Gastroesophageal sphincter (tissue), 4 donors: Measurements from ENCODE around the gene MYMX. TPM values are rescaled to one million over a fixed set of nuclear protein-coding genes. Genes with fewer than 3 reads are reported as not detected.

Experiments
- ATAC-seq: fragments of 150-250 bp; one replicate; pipeline ENCODE4 v1.9.1; 2016; ENCODE audit warnings: mild to moderate bottlenecking, moderate library complexity
- H3K27ac ChIP-seq, 4 donors: fragments of 200-600 bp; sonication (generic) in 3 of 4; 1 replicate in 3 of 4; 2 replicates in 1 of 4; pipeline ENCODE4 v1.5.1; 2016 to 2019
- H3K27me3 ChIP-seq: fragments of 200-600 bp; sonication (generic); one replicate; pipeline ENCODE4 v1.5.1; 2019
- H3K36me3 ChIP-seq, 2 donors: fragments of 200-600 bp; sonication (generic); one replicate each; pipeline ENCODE4 v1.5.1; 2019; ENCODE audit warnings: control low read depth in 1 of 2
- H3K4me1 ChIP-seq, 3 donors: fragments of 200-600 bp; sonication (generic); 1 replicate in 2 of 3; 2 replicates in 1 of 3; pipeline ENCODE4 v1.5.1; 2016 to 2019; ENCODE audit warnings: control low read depth in 2 of 3
- H3K4me3 ChIP-seq, 2 donors: fragments of 200-600 bp; sonication (generic); one replicate each; pipeline ENCODE4 v1.5.1; 2019; ENCODE audit warnings: mild to moderate bottlenecking in 1 of 2, moderate library complexity in 1 of 2
- H3K9me3 ChIP-seq, 3 donors: fragments of 200-600 bp; sonication (generic); one replicate each; pipeline ENCODE4 v1.5.1; 2017 to 2019; ENCODE audit warnings: control low read depth in 2 of 3
- EP300 ChIP-seq: sonication (generic); formaldehyde crosslinking; IDR thresholded peaks from one replicate; pipeline ENCODE4 v1.6.1; 2017; ENCODE audit warnings: antibody characterized with exemption, mild to moderate bottlenecking
- POLR2A ChIP-seq, 2 donors: fragments of 450-650 bp; IDR thresholded peaks; one replicate each; pipeline ENCODE4 v1.6.1; 2017; ENCODE audit warnings: antibody characterized with exemption in 2 of 2, mild to moderate bottlenecking in 2 of 2, moderate library complexity in 1 of 2
- POLR2AphosphoS5 ChIP-seq: sonication (generic); formaldehyde crosslinking; IDR thresholded peaks from one replicate; pipeline ENCODE4 v1.6.1; 2017; ENCODE audit warnings: antibody characterized with exemption
- WGBS, 2 donors: methylation state at CpG; one replicate each; pipeline ENCODE4 v1.1.5; 2018; ENCODE audit warnings: low coverage in 1 of 2; 5-methylcytosine and 5-hydroxymethylcytosine counted together
- total RNA-seq, 4 donors: library from RNA; depleted of rRNA; stranded (reverse); fragments of >200 nt; gene quantifications; one replicate each; pipeline ENCODE4 v1.1.0, GENCODE V29; 2016
- TF ChIP-seq, protein P1 (sequence below), 4 experiments: fragments of 200-600 bp in 2 of 4; fragments of 450-650 bp in 2 of 4; sonication (generic) in 1 of 4; IDR thresholded peaks; one replicate each; pipeline ENCODE4 v1.5.1; 2017 to 2019; ENCODE audit warnings: antibody characterized with exemption in 4 of 4, mild to moderate bottlenecking in 2 of 4, moderate library complexity in 2 of 4

MYMX gene
- total RNA-seq, 4 donors from 2014 or later = 1.4 TPM; not detected in 3

DNA sequence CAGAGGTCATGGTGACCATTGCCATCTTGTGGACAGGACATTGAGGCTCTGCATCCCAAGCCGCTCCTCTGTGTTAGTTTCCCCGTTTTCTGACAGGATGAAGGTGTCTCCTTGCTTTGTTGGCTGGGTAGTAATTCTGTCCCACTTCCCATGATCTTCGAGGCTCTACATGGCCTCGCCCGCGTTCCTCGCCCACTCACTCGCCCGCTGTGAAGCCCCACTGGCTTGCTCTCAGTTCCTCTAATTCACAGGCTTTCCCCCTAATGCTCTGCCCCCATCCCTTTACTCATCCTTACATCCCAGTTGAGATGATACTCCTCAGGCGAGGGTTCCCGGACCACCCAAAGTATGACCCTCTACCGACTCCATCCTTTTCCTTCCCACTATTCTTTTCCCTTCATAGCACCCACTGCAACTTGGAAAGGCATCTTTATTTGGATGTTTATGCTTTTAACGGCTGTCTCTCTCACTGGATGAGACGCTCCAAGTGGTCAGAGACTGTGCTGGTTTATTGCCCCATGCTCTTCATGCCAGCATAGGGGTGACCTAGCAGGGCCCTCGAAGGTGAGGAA is 41.1 kb downstream of the MYMX start:
- H3K27ac ChIP-seq = peak overlapping the region in 3 of 4 donors; percentile 87 to 94 (median 92)
- peaks cover 0 to 58% of the 10 kb centered on the region in 2 donors for H3K36me3 ChIP-seq
- peak overlapping the region; percentile 79 to 99 for H3K4me3 ChIP-seq
- no peak for ATAC-seq
- H3K9me3 ChIP-seq = no peaks in the 10 kb centered on the region
- H3K27me3 ChIP-seq = no peaks in the 10 kb centered on the region
- TF ChIP-seq EP300 = no peak
- TF ChIP-seq, protein P1, sequence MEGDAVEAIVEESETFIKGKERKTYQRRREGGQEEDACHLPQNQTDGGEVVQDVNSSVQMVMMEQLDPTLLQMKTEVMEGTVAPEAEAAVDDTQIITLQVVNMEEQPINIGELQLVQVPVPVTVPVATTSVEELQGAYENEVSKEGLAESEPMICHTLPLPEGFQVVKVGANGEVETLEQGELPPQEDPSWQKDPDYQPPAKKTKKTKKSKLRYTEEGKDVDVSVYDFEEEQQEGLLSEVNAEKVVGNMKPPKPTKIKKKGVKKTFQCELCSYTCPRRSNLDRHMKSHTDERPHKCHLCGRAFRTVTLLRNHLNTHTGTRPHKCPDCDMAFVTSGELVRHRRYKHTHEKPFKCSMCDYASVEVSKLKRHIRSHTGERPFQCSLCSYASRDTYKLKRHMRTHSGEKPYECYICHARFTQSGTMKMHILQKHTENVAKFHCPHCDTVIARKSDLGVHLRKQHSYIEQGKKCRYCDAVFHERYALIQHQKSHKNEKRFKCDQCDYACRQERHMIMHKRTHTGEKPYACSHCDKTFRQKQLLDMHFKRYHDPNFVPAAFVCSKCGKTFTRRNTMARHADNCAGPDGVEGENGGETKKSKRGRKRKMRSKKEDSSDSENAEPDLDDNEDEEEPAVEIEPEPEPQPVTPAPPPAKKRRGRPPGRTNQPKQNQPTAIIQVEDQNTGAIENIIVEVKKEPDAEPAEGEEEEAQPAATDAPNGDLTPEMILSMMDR (IDR thresholded peaks at IDR 0.05) = no peak
- no peak for TF ChIP-seq POLR2A (IDR thresholded peaks at IDR 0.05)
- TF ChIP-seq POLR2AphosphoS5 = no peak
- WGBS, 2 donors = 17 to 20% methylated on average over 10 to 15 of the region's 15 CpGs
- H3K4me1 ChIP-seq = peaks cover 0 to 60% (median 20%) of the 10 kb centered on the region in 3 donors

- ATAC-seq = no peak
- 75 to 100% methylated on average over 1 to 7 of the region's 9 CpGs for WGBS, 2 donors
- peak overlapping the region in 3 of 4 donors; percentile 87 to 94 (median 92) for H3K27ac ChIP-seq
- peaks cover 2 to 60% (median 25%) of the 10 kb centered on the region in 3 donors for H3K4me1 ChIP-seq
- no peaks in the 10 kb centered on the region for H3K9me3 ChIP-seq
- no peaks in the 10 kb centered on the region for H3K27me3 ChIP-seq
- H3K36me3 ChIP-seq = peaks cover 0 to 52% of the 10 kb centered on the region in 2 donors
- H3K4me3 ChIP-seq = no peak overlapping the region
- TF ChIP-seq, protein P1 (IDR thresholded peaks at IDR 0.05) = no peak
- TF ChIP-seq POLR2A (IDR thresholded peaks at IDR 0.05) (no peak), POLR2AphosphoS5 (no peak), EP300 (no peak)
Observed at GRCh38 chr6:44258325-44258863, 41.7 kb downstream of the MYMX start.

DNA sequence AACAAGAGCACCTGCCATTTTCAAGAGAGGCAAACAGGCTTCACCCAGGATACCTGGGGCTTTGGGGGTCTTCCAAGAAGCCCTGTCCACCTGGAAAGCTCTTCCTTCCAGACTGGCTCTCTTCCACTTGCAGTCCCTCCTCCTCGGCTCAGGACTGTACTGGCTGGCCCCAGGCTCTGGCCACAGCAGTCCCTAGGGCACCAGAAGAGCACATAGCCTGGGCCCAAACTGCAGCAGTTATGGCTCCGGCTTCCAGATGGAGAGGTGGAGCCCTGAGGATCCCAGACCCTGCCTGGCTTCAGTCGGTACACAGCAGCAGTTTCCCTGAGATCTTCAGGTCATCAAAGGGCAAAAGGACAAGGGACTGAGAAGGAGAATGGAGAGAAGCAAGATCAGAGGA is 42.2 kb downstream of the MYMX start:
- H3K9me3 ChIP-seq = no peaks in the 10 kb centered on the region
- WGBS, 2 donors = no CpG with 5 or more reads among the region's 3 CpGs
- H3K4me1 ChIP-seq = peaks cover 2 to 61% (median 31%) of the 10 kb centered on the region in 3 donors
- H3K27me3 ChIP-seq = no peaks in the 10 kb centered on the region
- no peak overlapping the region for H3K27ac ChIP-seq
- TF ChIP-seq, protein P1 (IDR thresholded peaks at IDR 0.05) = no peak
- TF ChIP-seq EP300 = no peak
- TF ChIP-seq POLR2A (IDR thresholded peaks at IDR 0.05) = no peak
- TF ChIP-seq POLR2AphosphoS5 = no peak
- peaks cover 0 to 47% of the 10 kb centered on the region in 2 donors for H3K36me3 ChIP-seq
- no peak for ATAC-seq
- H3K4me3 ChIP-seq = no peak overlapping the region

GRCh38 chr6:44260011-44260410 is 43.3 kb downstream of the MYMX start:
- H3K27me3 ChIP-seq = no peaks in the 10 kb centered on the region
- no peaks in the 10 kb centered on the region for H3K9me3 ChIP-seq
- H3K4me1 ChIP-seq = peaks cover 4 to 61% (median 41%) of the 10 kb centered on the region in 3 donors
- no peak for ATAC-seq
- no peak overlapping the region for H3K27ac ChIP-seq
- H3K4me3 ChIP-seq = no peak overlapping the region
- WGBS, 2 donors = 100% methylated on average over 1 of the region's 8 CpGs; no CpG with 5 or more reads in 1 of the 2 donors
- TF ChIP-seq POLR2A (IDR thresholded peaks at IDR 0.05) (no peak), POLR2AphosphoS5 (no peak), EP300 (no peak)
- TF ChIP-seq, protein P1 (IDR thresholded peaks at IDR 0.05) = no peak
- peaks cover 0 to 36% of the 10 kb centered on the region in 2 donors for H3K36me3 ChIP-seq
